Activated naive CD8-positive, alpha-beta T cell treated with anti-CD3 and anti-CD28 coated beads for 36 hours (primary cell): ENCODE data around the gene JUP. TPM values are rescaled to one million over a fixed set of nuclear protein-coding genes. Genes with fewer than 3 reads are reported as not detected.

Source experiments
- DNase-seq: peaks from one replicate; pipeline ENCODE4 v3.0.0; 2021
- H3K27ac Mint-ChIP-seq: one replicate; pipeline ENCODE4 v1.8.0; 2022; ENCODE audit warnings: mild to moderate bottlenecking, moderate library complexity, mixed read lengths
- H3K27me3 Mint-ChIP-seq: one replicate; pipeline ENCODE4 v1.8.0; 2022; ENCODE audit warnings: mild to moderate bottlenecking, mixed read lengths
- H3K36me3 Mint-ChIP-seq: one replicate; pipeline ENCODE4 v1.8.0; 2021; ENCODE audit warnings: mild to moderate bottlenecking, mixed read lengths
- H3K4me1 Mint-ChIP-seq: one replicate; pipeline ENCODE4 v1.8.0; 2021; ENCODE audit warnings: mixed read lengths
- H3K4me3 Mint-ChIP-seq: one replicate; pipeline ENCODE4 v1.8.0; 2022; ENCODE audit warnings: mild to moderate bottlenecking, moderate library complexity, mixed read lengths
- H3K9me3 Mint-ChIP-seq: one replicate; pipeline ENCODE4 v1.8.0; 2022; ENCODE audit warnings: mixed read lengths
- total RNA-seq, 2 experiments: library from RNA; stranded (reverse); gene quantifications; one replicate each; pipeline ENCODE4 v1.2.3, GENCODE V29; 2021

JUP gene
- total RNA-seq, 2 experiments from 2014 or later, result 2.7 to 3.7 TPM

- H3K27me3 Mint-ChIP-seq, result no peaks in the 10 kb centered on the region
- H3K27ac Mint-ChIP-seq, result no peak overlapping the region
- H3K9me3 Mint-ChIP-seq, result no peaks in the 10 kb centered on the region
- no peak for DNase-seq
- H3K4me1 Mint-ChIP-seq, result no peaks in the 10 kb centered on the region
- H3K36me3 Mint-ChIP-seq, result no peaks in the 10 kb centered on the region
- no peak overlapping the region for H3K4me3 Mint-ChIP-seq
Measured at GRCh38 chr17:41762391-41762790, 24.1 kb downstream of the JUP start.

- Mint-ChIP-seq H3K4me1 (no peaks in the 10 kb centered on the region), H3K27me3 (no peaks in the 10 kb centered on the region), H3K36me3 (no peaks in the 10 kb centered on the region), H3K4me3 (no peak overlapping the region), H3K9me3 (no peaks in the 10 kb centered on the region), H3K27ac (no peak overlapping the region)
- DNase-seq, result no peak
Measured at GRCh38 chr17:41760878-41761277, 25.6 kb downstream of the JUP start.

DNA sequence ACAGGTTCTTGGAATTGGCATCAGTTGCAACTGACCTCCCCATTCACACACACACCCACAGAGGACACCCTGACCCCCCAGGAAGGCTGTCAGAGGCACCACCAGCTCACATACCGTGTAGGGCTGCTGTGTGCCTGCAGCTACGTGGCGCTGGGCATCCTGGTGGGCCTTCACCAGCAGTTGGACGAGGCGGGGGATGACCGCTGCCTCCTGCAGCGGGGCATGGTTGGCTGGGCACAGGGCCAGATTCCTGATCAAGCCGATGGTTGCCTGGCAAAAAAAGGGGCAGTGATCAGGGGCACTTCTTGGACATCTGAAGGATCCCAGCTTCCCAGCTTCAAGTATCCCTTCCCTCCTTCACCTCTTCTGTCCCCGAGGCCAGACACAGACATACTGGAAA, 27.9 kb downstream of the JUP start:
- Mint-ChIP-seq H3K4me1 (no peaks in the 10 kb centered on the region), H3K4me3 (no peak overlapping the region), H3K9me3 (no peaks in the 10 kb centered on the region), H3K27me3 (no peaks in the 10 kb centered on the region), H3K27ac (no peak overlapping the region), H3K36me3 (no peaks in the 10 kb centered on the region)
- DNase-seq, result no peak

DNA sequence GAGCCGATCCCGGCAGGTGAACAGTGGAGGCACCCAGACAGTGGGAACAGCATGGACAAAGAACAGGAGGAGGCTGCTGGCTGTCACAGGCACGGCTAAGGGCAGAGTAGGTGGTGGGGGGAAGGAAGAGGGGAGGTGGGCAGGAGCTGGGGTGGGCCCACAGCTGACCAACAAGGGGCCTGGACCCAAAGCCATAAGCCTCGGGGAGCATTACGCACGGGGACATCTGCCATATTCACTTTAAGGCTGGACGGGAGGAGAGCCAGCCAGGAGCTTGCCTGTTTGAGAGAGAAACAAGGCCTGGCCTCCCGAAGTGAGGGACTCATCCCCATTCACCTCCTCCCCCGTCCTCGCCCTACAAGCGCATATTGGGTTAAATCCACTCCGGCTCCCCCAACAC, 32.4 kb downstream of the JUP start:
- Mint-ChIP-seq H3K27ac (no peak overlapping the region), H3K4me3 (no peak overlapping the region), H3K9me3 (no peaks in the 10 kb centered on the region), H3K36me3 (no peaks in the 10 kb centered on the region), H3K4me1 (no peaks in the 10 kb centered on the region), H3K27me3 (no peaks in the 10 kb centered on the region)
- no peak for DNase-seq

DNA sequence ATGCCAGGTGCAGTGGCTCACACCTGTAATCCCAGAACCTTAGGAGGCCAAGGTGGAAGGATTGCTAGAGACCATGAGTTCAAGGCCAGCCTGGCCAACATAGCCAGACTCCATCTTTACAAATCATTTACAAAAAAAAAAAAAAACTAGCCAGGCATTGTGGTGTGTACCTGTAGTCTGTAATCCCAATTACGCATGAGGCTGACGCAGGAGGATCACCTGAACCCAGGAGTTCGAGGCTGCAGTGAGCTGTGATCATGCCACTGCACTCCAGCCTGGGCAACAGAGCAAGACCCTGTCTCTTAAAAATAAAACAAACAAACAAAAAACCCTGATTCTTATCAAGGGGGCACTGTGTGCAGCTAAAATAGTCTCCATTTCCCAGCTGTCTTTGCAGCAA, 35.2 kb downstream of the JUP start:
- Mint-ChIP-seq H3K9me3 (no peaks in the 10 kb centered on the region), H3K4me1 (no peaks in the 10 kb centered on the region)

GRCh38 chr17:41750862-41751261, 35.6 kb downstream of the JUP start:
- no peaks in the 10 kb centered on the region for H3K36me3 Mint-ChIP-seq
- no peak for DNase-seq
- no peaks in the 10 kb centered on the region for H3K9me3 Mint-ChIP-seq
- H3K27me3 Mint-ChIP-seq, result peaks cover 6% of the 10 kb centered on the region
- H3K27ac Mint-ChIP-seq, result no peak overlapping the region
- H3K4me3 Mint-ChIP-seq, result no peak overlapping the region
- no peaks in the 10 kb centered on the region for H3K4me1 Mint-ChIP-seq

More for the DNA sequence above, 35.2 kb downstream of the JUP start:
- Mint-ChIP-seq H3K27me3 (peaks cover 5% of the 10 kb centered on the region), H3K27ac (no peak overlapping the region), H3K4me3 (no peak overlapping the region), H3K36me3 (no peaks in the 10 kb centered on the region)
- DNase-seq, result no peak

GRCh38 chr17:41748275-41748674, 38.2 kb downstream of the JUP start:
- no peak for DNase-seq
- H3K36me3 Mint-ChIP-seq, result no peaks in the 10 kb centered on the region
- peaks cover 6% of the 10 kb centered on the region for H3K27me3 Mint-ChIP-seq
- no peak overlapping the region for H3K27ac Mint-ChIP-seq
- H3K9me3 Mint-ChIP-seq, result no peaks in the 10 kb centered on the region
- H3K4me1 Mint-ChIP-seq, result no peaks in the 10 kb centered on the region
- no peak overlapping the region for H3K4me3 Mint-ChIP-seq

DNA sequence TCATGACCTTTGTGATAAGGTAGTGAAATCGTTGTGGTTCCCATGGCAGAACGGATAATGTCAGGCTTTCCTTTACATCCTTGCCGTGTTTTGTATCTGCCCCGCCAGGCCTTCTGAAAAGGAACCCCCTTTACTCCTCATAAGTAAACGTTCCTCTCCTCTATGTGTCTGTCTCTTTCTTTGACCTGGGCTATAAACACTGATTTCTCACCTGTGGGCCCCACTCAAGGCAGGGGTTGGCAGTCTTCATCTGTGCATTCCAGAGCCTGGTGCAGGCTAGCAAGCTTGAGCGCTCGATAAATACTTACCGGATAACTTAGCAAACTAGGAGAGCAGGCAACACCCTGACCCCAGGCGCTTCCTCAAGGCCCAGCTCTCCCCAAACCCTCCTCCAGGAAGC, 44.8 kb downstream of the JUP start:
- Mint-ChIP-seq H3K9me3 (no peaks in the 10 kb centered on the region), H3K27me3 (peaks cover 18% of the 10 kb centered on the region), H3K27ac (no peak overlapping the region), H3K4me3 (no peak overlapping the region), H3K4me1 (peaks cover 5% of the 10 kb centered on the region), H3K36me3 (no peaks in the 10 kb centered on the region)
- DNase-seq, result no peak

DNA sequence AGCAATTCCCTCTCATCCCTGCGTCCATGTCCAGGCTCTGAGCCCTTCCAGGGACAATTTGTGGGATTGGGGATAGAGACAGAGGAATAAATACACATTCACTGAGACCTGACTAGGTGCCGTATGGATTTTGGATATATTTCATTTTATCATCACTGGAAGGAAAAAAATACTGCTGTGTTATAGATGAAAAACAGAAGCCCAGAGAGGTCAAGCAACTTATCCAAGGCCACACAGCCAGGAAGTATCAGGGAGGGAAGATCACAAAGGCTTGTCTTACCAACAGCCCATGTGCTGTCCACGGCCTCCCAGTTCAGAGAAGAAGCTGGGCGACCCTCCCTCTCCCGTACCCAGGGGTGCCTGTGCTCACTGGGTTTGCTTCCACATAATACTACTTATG, 46.0 kb downstream of the JUP start:
- Mint-ChIP-seq H3K4me1 (peaks cover 5% of the 10 kb centered on the region), H3K27me3 (peaks cover 25% of the 10 kb centered on the region), H3K4me3 (no peak overlapping the region), H3K9me3 (no peaks in the 10 kb centered on the region), H3K36me3 (no peaks in the 10 kb centered on the region), H3K27ac (no peak overlapping the region)
- DNase-seq, result no peak

DNA sequence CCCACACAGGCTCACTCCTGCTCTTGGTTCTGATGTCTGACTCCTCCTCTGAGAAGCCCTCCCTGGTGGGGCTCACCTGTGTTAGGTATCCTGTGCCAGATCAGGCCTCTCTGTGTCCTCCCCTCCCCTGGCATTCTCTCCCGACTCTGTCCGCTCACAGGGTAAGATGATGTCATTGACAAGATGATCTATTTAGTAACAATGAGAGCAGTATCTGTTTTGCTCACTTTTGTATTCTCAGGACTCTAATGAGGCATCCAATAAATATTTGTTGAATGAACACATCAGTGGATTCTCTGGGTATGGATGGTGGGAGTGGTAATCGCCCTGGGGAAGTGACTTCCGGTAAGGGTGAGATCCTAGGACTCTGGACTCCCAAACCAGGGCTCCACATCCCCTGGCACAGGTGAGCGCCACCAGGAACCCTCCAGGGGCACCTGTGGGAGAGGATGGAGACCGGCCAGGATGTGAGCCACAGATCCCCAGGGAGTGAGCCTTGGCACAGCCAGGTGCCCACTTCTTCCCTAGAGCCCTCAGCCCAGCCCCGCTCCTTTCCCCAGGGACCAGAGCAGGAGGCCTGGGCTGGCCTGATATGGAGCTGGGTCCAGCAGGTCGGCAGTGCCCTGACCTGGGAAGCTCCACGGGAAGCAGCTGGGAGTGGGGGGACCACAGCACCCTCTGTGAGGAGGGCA, 46.7 kb downstream of the JUP start:
- Mint-ChIP-seq H3K9me3 (no peaks in the 10 kb centered on the region), H3K36me3 (no peaks in the 10 kb centered on the region), H3K4me3 (no peak overlapping the region), H3K27ac (no peak overlapping the region), H3K27me3 (peaks cover 31% of the 10 kb centered on the region), H3K4me1 (peaks cover 5% of the 10 kb centered on the region)
- no peak for DNase-seq

- Mint-ChIP-seq H3K36me3 (no peaks in the 10 kb centered on the region), H3K27me3 (peaks cover 42% of the 10 kb centered on the region), H3K9me3 (no peaks in the 10 kb centered on the region), H3K4me3 (no peak overlapping the region), H3K27ac (no peak overlapping the region), H3K4me1 (peaks cover 5% of the 10 kb centered on the region)
- DNase-seq, result no peak
Measured at GRCh38 chr17:41738801-41739112, 47.8 kb downstream of the JUP start.

- peaks cover 47% of the 10 kb centered on the region for H3K27me3 Mint-ChIP-seq
- no peaks in the 10 kb centered on the region for H3K36me3 Mint-ChIP-seq
- no peak overlapping the region for H3K27ac Mint-ChIP-seq
- H3K9me3 Mint-ChIP-seq, result no peaks in the 10 kb centered on the region
- peak; percentile 76 for DNase-seq
- peaks cover 7% of the 10 kb centered on the region for H3K4me1 Mint-ChIP-seq
- H3K4me3 Mint-ChIP-seq, result no peak overlapping the region
Measured at GRCh38 chr17:41738077-41738800, 48.3 kb downstream of the JUP start.

DNA sequence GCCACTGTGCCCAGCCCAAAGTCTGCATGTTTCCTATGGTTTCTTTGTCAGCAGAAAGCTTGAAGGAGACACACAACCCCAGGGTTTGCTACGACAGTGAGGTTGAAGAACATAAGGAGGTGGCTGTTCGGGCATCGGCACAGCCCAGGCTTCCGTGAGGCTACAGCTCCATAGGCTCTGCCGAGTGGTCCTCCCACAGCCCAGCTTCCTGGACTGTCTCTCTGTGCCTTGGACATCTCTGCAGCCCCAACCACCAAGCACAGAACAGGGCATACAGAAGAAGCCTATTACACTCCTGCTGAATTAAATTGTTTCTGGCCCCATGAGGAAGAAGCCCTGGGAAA, 48.9 kb downstream of the JUP start:
- Mint-ChIP-seq H3K9me3 (no peaks in the 10 kb centered on the region), H3K27ac (no peak overlapping the region), H3K4me1 (peaks cover 7% of the 10 kb centered on the region), H3K36me3 (no peaks in the 10 kb centered on the region), H3K27me3 (peaks cover 53% of the 10 kb centered on the region), H3K4me3 (no peak overlapping the region)
- DNase-seq, result no peak

DNA sequence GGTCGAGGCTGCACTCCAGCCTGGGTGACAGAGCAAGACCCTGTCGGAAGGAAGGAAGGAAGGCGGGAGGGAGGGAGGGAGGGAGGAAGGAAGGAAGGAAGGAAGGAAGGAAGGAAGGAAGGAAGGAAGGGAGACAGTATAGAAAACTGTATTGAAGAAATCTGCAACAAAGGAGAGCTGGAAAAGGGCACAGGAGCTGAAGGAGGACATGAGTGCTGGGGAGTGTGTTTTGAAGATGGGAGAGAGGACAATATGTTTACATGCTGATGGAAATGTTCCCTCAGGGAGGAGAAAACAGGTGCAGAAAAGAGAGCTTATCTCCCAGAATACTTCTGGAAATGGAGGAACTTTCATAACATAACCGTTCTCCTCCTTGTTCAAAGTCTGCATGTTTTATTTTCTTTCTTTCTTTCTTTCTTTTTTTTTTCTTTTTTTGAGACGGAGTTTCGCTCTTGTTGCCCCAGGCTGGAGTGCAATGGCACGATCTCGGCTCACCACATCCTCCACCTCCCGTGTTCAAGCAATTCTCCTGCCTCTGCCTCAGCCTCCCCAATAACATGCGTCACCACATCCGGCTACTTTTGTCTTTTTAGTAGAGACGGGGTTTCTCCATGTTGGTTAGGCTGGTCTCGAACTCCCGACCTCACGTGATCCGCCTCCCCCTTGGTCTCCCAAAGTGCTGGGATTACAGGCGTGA, 49.4 kb downstream of the JUP start:
- Mint-ChIP-seq H3K27ac (no peak overlapping the region), H3K9me3 (no peaks in the 10 kb centered on the region), H3K36me3 (no peaks in the 10 kb centered on the region), H3K4me3 (no peak overlapping the region), H3K27me3 (peaks cover 58% of the 10 kb centered on the region), H3K4me1 (peaks cover 7% of the 10 kb centered on the region)
- no peak for DNase-seq

DNA sequence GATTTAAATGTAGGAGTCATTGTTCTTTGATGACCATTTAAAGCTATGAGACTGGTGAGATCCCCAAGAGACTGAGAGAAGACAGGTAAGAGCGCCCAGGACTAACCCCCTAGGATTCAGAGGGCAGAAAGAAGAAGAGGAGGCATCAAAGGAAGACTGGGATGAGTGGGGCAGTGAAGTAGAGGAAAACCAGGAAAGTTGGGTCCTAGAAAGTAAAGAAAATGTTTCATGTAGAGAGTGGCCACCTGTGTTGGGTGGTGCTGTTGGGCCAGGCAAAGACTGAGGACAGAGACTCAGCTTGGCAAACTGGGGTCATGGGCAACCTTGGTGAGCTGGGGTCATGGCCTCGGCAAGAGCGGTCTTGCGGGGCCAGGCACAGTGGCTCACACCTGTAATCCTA, 50.8 kb downstream of the JUP start:
- H3K36me3 Mint-ChIP-seq, result no peaks in the 10 kb centered on the region
- no peaks in the 10 kb centered on the region for H3K9me3 Mint-ChIP-seq
- no peak for DNase-seq
- no peak overlapping the region for H3K27ac Mint-ChIP-seq
- H3K27me3 Mint-ChIP-seq, result peaks cover 71% of the 10 kb centered on the region
- peaks cover 7% of the 10 kb centered on the region for H3K4me1 Mint-ChIP-seq
- no peak overlapping the region for H3K4me3 Mint-ChIP-seq

DNA sequence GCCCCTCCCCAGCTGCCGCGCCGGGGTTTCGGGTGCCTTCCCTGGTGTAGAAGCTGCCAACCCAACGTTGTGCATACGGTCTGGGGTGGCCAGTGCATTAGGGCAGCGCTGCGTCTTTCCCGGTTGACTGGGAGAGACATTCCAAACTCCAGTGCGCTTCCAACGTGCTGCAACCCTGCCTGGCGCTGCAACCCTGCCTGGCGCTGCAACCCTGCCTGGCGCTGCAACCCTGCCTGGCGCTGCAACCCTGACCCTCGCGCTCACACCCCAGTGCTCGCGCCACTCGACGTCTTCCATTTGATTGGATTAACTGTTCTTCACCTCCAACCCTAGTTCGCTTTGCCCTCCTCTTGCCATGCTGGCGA, 51.6 kb downstream of the JUP start:
- Mint-ChIP-seq H3K36me3 (no peaks in the 10 kb centered on the region), H3K27me3 (peaks cover 71% of the 10 kb centered on the region), H3K9me3 (no peaks in the 10 kb centered on the region), H3K4me1 (peaks cover 7% of the 10 kb centered on the region), H3K27ac (no peak overlapping the region), H3K4me3 (no peak overlapping the region)
- no peak for DNase-seq
